Measurements from ENCODE around the gene STPG4. TPM values are rescaled to one million over a fixed set of nuclear protein-coding genes. Genes with fewer than 3 reads are reported as not detected.

Gene STPG4
- total RNA-seq, 4 donors from 2014 or later: not detected

- TF ChIP-seq CTCF (IDR thresholded peaks at IDR 0.05; ENCODE audit: low read depth): no peak
These were observed 116.2 kb downstream of the STPG4 start for GRCh38 chr2:47038656-47039488.

- no peak for TF ChIP-seq CTCF (IDR thresholded peaks at IDR 0.05; ENCODE audit: low read depth)
These were observed 117.4 kb downstream of the STPG4 start for GRCh38 chr2:47037678-47038077.

Other genes starting within 250 kb of the STPG4 start
- gene MCFD2, start 239.5 kb downstream of the STPG4 start, total RNA-seq: 10 to 100 TPM; 63.9 to 94.4 (median 69.6) TPM
- 10 to 100 TPM; 32.8 to 37.9 (median 36.0) TPM for gene TTC7A, start 214.1 kb downstream of the STPG4 start, total RNA-seq
- 100 to 1,000 TPM; 388 to 744 (median 513) TPM for gene CALM2, start 21.2 kb upstream of the STPG4 start, total RNA-seq
- gene EPCAM, start 214.0 kb upstream of the STPG4 start, total RNA-seq: under 1 TPM in 2 of 4 donors, not detected in 2; 0.38 to 0.44 TPM
- 10 to 100 TPM in 1 of 4 donors, 1 to 10 TPM in 3; 7.7 to 10.0 (median 7.8) TPM for gene MSH2, start 247.8 kb upstream of the STPG4 start, total RNA-seq

Data from subcutaneous adipose tissue (tissue), 4 donors.